ENCODE results near the gene MAGEB17.

GRCh38 chrX:16160729-16161128, 6.6 kb upstream of the MAGEB17 start:
- TF ChIP-seq YY1 (IDR thresholded peaks at IDR 0.05; ENCODE audit: insufficient read depth, insufficient read length) = no peak
- no peak for TF ChIP-seq SUZ12 (IDR thresholded peaks at IDR 0.05; ENCODE audit: extremely low read depth, insufficient read depth, insufficient read length)
- no peak for TF ChIP-seq ZNF274 (IDR thresholded peaks at IDR 0.05; ENCODE audit: low read depth, low read length)
